Measurements from ENCODE around the gene STRBP. TPM values are rescaled to one million over a fixed set of nuclear protein-coding genes. Genes with fewer than 3 reads are reported as not detected.

The STRBP gene
- total RNA-seq, 1 experiment from 2014 or later = 96.3 TPM

DNA sequence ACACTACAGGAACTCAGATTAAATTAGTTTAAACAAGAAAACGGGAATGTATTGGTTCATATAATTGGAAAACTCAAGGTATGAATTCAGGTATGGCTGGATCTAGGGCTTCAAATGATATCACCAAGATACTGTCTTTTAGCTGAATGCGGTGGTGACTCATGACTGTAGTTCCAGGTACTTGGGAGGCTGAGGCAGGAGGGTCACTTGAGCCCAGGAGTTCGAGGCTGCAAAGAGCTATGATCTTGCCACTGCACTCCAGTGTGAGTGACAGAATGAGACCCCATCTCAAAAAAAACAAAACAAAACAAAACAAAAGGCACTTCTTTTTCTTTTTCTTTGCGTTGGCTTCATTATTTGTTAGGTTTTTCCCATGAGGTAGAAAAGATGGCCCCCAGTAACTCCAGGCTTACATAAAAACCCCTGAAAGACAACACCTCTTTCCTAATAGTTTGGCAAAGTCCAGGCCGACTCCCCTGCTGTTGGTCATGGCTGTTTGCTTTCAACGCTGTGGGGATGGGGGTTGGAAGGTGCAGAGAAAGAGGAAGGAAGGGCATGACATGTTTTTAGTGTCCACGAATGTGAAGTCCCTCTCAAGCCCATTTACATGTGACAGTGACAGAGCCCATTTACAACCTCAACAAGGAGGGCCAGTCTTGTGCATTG, 47.8 kb upstream of the STRBP start:
- POLR2A ChIA-PET = no interaction called here
- CTCF ChIA-PET = interaction anchor here (1.3 kb wide), 1 partner anchor 34 kb away, joined by 5 read pairs; no protein-coding TSS in a partner anchor

DNA sequence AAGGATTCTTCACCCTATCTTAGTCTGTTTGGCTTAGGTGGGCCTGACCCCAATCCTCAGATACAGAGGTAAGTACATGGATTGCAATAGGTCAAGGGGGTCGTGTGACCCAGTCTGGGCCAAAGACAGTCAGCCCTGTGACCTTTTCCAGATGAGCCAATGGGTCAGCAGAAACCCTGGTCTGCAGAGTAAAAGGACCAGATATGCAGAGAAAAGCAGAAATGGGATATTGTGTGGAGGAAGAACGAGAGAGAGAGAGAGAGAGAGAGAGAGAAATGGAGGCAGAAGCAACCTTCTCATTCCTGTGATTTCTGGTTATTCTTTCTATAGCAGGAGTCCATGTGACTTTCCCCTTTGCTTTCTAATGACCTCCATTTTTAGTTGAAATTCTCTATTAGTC, 47.2 kb upstream of the STRBP start:
- no peak overlapping the region for H3K4me3 Mint-ChIP-seq

More for the DNA sequence above, 47.8 kb upstream of the STRBP start:
- ATAC-seq (no peak), DNase-seq (ENCODE audit: low spot score) (no peak)
- Mint-ChIP-seq H3K36me3 (no peaks in the 10 kb centered on the region), H3K4me3 (no peak overlapping the region), H3K27me3 (ENCODE audit: low read depth) (no peaks in the 10 kb centered on the region; the same call in 1 of the 2 replicates), H3K9me3 (no peaks in the 10 kb centered on the region), H3K27ac (no peak overlapping the region), H3K4me1 (peaks cover 4% of the 10 kb centered on the region; the same call in 1 of the 2 replicates)
- TF ChIP-seq, protein P1, sequence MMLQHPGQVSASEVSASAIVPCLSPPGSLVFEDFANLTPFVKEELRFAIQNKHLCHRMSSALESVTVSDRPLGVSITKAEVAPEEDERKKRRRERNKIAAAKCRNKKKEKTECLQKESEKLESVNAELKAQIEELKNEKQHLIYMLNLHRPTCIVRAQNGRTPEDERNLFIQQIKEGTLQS (CRISPR knock-in tag; conservative IDR thresholded peaks at IDR 0.05) = no peak
- TF ChIP-seq, protein P2, sequence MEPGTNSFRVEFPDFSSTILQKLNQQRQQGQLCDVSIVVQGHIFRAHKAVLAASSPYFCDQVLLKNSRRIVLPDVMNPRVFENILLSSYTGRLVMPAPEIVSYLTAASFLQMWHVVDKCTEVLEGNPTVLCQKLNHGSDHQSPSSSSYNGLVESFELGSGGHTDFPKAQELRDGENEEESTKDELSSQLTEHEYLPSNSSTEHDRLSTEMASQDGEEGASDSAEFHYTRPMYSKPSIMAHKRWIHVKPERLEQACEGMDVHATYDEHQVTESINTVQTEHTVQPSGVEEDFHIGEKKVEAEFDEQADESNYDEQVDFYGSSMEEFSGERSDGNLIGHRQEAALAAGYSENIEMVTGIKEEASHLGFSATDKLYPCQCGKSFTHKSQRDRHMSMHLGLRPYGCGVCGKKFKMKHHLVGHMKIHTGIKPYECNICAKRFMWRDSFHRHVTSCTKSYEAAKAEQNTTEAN (CRISPR knock-in tag; IDR thresholded peaks at IDR 0.05) = no peak

DNA sequence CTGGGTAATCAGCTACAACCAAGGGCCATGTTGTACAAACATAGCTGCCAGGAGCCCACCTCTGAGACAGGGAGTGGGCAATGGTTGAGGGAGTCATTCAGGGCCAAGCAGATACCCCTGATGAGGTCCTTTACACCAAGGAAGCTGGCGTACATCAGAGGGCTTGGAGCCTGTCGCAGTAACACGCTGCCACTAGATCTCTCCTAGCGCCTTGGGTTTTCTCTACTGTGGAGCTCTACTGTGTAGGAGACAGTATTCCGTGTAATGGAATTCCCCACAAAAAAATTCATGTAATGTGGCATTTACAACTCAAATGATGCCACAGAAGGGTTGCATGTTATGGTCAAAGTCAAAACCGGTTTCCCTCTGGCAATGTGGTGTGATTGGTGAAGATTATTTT, 46.2 kb upstream of the STRBP start:
- POLR2A ChIA-PET = no interaction called here
- Mint-ChIP-seq H3K27me3 (ENCODE audit: low read depth) (no peaks in the 10 kb centered on the region; the same call in 1 of the 2 replicates), H3K36me3 (no peaks in the 10 kb centered on the region), H3K9me3 (no peaks in the 10 kb centered on the region), H3K27ac (no peak overlapping the region), H3K4me3 (no peak overlapping the region), H3K4me1 (peaks cover 4% of the 10 kb centered on the region; the same call in 1 of the 2 replicates)
- DNase-seq (ENCODE audit: low spot score) (no peak), ATAC-seq (no peak)
- CTCF ChIA-PET = interaction anchor here (1.1 to 3.1 kb wide), 2 partner anchors 10 to 36 kb away, joined by 3 to 13 read pairs; no protein-coding TSS in a partner anchor
- TF ChIP-seq, protein P3, sequence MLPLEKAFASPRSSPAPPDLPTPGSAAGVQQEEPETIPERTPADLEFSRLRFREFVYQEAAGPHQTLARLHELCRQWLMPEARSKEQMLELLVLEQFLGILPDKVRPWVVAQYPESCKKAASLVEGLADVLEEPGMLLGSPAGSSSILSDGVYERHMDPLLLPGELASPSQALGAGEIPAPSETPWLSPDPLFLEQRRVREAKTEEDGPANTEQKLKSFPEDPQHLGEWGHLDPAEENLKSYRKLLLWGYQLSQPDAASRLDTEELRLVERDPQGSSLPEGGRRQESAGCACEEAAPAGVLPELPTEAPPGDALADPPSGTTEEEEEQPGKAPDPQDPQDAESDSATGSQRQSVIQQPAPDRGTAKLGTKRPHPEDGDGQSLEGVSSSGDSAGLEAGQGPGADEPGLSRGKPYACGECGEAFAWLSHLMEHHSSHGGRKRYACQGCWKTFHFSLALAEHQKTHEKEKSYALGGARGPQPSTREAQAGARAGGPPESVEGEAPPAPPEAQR (CRISPR knock-in tag; IDR thresholded peaks at IDR 0.05) = no peak
- TF ChIP-seq CREM (CRISPR knock-in tag; IDR thresholded peaks at IDR 0.05) (no peak), IRF2 (CRISPR knock-in tag; IDR thresholded peaks at IDR 0.05; ENCODE audit: borderline replicate concordance, low read depth) (no peak), TP53 (CRISPR knock-in tag; IDR thresholded peaks at IDR 0.05) (no peak), RELA (CRISPR knock-in tag; IDR thresholded peaks at IDR 0.05; ENCODE audit: borderline replicate concordance) (no peak), TEAD1 (CRISPR knock-in tag; IDR thresholded peaks at IDR 0.05) (no peak), GTF2I (CRISPR knock-in tag; conservative IDR thresholded peaks at IDR 0.05) (no peak)
- TF ChIP-seq, protein P4, sequence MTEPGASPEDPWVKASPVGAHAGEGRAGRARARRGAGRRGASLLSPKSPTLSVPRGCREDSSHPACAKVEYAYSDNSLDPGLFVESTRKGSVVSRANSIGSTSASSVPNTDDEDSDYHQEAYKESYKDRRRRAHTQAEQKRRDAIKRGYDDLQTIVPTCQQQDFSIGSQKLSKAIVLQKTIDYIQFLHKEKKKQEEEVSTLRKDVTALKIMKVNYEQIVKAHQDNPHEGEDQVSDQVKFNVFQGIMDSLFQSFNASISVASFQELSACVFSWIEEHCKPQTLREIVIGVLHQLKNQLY (CRISPR knock-in tag; IDR thresholded peaks at IDR 0.05) = no peak
- TF ChIP-seq, protein P5, sequence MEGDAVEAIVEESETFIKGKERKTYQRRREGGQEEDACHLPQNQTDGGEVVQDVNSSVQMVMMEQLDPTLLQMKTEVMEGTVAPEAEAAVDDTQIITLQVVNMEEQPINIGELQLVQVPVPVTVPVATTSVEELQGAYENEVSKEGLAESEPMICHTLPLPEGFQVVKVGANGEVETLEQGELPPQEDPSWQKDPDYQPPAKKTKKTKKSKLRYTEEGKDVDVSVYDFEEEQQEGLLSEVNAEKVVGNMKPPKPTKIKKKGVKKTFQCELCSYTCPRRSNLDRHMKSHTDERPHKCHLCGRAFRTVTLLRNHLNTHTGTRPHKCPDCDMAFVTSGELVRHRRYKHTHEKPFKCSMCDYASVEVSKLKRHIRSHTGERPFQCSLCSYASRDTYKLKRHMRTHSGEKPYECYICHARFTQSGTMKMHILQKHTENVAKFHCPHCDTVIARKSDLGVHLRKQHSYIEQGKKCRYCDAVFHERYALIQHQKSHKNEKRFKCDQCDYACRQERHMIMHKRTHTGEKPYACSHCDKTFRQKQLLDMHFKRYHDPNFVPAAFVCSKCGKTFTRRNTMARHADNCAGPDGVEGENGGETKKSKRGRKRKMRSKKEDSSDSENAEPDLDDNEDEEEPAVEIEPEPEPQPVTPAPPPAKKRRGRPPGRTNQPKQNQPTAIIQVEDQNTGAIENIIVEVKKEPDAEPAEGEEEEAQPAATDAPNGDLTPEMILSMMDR (IDR thresholded peaks at IDR 0.05) = no peak
- TF ChIP-seq, protein P6, sequence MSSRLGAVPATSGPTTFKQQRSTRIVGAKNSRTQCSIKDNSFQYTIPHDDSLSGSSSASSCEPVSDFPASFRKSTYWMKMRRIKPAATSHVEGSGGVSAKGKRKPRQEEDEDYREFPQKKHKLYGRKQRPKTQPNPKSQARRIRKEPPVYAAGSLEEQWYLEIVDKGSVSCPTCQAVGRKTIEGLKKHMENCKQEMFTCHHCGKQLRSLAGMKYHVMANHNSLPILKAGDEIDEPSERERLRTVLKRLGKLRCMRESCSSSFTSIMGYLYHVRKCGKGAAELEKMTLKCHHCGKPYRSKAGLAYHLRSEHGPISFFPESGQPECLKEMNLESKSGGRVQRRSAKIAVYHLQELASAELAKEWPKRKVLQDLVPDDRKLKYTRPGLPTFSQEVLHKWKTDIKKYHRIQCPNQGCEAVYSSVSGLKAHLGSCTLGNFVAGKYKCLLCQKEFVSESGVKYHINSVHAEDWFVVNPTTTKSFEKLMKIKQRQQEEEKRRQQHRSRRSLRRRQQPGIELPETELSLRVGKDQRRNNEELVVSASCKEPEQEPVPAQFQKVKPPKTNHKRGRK (CRISPR knock-in tag; IDR thresholded peaks at IDR 0.05; ENCODE audit: borderline replicate concordance) = no peak
- TF ChIP-seq, protein P7, sequence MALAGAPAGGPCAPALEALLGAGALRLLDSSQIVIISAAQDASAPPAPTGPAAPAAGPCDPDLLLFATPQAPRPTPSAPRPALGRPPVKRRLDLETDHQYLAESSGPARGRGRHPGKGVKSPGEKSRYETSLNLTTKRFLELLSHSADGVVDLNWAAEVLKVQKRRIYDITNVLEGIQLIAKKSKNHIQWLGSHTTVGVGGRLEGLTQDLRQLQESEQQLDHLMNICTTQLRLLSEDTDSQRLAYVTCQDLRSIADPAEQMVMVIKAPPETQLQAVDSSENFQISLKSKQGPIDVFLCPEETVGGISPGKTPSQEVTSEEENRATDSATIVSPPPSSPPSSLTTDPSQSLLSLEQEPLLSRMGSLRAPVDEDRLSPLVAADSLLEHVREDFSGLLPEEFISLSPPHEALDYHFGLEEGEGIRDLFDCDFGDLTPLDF (CRISPR knock-in tag; IDR thresholded peaks at IDR 0.05) = no peak
- TF ChIP-seq, protein P8, sequence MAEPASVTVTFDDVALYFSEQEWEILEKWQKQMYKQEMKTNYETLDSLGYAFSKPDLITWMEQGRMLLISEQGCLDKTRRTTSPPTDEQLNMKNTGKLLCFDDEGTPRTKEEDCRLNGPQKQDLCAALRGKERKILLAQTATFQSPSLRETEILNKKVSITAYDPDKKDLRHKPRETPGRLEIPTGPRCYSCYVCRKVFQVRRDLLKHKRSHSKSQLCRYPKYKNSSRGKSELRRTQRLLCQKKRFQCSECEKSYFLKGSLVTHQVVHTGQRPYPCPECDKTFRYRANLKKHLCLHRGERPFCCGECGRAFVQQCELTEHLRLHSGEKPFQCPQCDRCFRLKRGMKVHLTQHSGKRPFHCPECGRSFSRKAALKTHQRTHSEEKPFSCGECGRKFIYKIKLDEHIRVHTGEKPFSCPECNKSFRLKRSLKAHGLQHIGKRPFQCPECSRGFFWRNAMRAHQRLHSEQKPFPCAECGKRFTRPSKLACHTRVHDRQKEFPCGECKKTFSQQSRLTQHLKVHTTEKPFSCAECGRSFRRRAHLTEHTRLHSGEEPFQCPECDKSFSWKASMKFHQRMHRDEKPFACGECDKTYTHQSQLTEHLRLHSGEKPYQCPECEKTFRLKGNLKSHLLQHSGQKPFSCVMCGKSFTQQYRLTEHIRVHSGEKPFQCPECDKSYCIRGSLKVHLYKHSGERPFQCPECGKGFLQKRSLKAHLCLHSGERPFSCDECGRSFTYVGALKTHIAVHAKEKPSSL (CRISPR knock-in tag; conservative IDR thresholded peaks at IDR 0.05) = no peak

More for the DNA sequence above, 47.2 kb upstream of the STRBP start:
- no peaks in the 10 kb centered on the region; the same call in 1 of the 2 replicates for H3K27me3 Mint-ChIP-seq (ENCODE audit: low read depth)
- H3K4me1 Mint-ChIP-seq = peaks cover 4% of the 10 kb centered on the region; the same call in 1 of the 2 replicates
- CTCF ChIA-PET = interaction anchor here (1.1 kb wide), 1 partner anchor 11 kb away, joined by 3 read pairs; no protein-coding TSS in a partner anchor
- ATAC-seq (no peak), DNase-seq (ENCODE audit: low spot score) (no peak)
- POLR2A ChIA-PET = no interaction called here
- H3K36me3 Mint-ChIP-seq = no peaks in the 10 kb centered on the region
- TF ChIP-seq, protein P9, sequence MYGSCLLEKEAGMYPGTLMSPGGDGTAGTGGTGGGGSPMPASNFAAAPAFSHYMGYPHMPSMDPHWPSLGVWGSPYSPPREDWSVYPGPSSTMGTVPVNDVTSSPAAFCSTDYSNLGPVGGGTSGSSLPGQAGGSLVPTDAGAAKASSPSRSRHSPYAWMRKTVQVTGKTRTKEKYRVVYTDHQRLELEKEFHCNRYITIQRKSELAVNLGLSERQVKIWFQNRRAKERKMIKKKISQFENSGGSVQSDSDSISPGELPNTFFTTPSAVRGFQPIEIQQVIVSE (CRISPR knock-in tag; IDR thresholded peaks at IDR 0.05; ENCODE audit: borderline replicate concordance) = no peak
- TF ChIP-seq ELF4 (CRISPR knock-in tag; IDR thresholded peaks at IDR 0.05; ENCODE audit: low read depth) = no peak
- TF ChIP-seq SOX15 (CRISPR knock-in tag; IDR thresholded peaks at IDR 0.05) = no peak
- TF ChIP-seq NFYB (CRISPR knock-in tag; conservative IDR thresholded peaks at IDR 0.05; ENCODE audit: low read depth) = no peak
- TF ChIP-seq NR1H2 (CRISPR knock-in tag; IDR thresholded peaks at IDR 0.05) = no peak
- TF ChIP-seq, protein P10, sequence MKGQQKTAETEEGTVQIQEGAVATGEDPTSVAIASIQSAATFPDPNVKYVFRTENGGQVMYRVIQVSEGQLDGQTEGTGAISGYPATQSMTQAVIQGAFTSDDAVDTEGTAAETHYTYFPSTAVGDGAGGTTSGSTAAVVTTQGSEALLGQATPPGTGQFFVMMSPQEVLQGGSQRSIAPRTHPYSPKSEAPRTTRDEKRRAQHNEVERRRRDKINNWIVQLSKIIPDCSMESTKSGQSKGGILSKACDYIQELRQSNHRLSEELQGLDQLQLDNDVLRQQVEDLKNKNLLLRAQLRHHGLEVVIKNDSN (CRISPR knock-in tag; IDR thresholded peaks at IDR 0.05) = no peak
- H3K27ac Mint-ChIP-seq = no peak overlapping the region; the same call in 1 of the 2 replicates
- H3K9me3 Mint-ChIP-seq = no peaks in the 10 kb centered on the region
